Measurements from ENCODE around the gene FAM124B.

- TF ChIP-seq POLR2A (IDR thresholded peaks at IDR 0.05), result no peak
- TF ChIP-seq CTCF (IDR thresholded peaks at IDR 0.05), result no peak
- TF ChIP-seq POLR2AphosphoS5 (IDR thresholded peaks at IDR 0.05), result no peak
- no peak for TF ChIP-seq EP300 (IDR thresholded peaks at IDR 0.05)
Observed at GRCh38 chr2:224366267-224366844, 35.6 kb downstream of the FAM124B start.

Data from suprapubic skin (tissue), 4 donors.